HG03378 (cell line): ENCODE data around the gene NKX2-2.
"Not testable (repeated sequence)": the region's sequence is repeated elsewhere in the genome, so short reads cannot be mapped to it uniquely, and the experiment has no call there.

Source experiments
- ATAC-seq: cut with Tn5 transposase; IDR thresholded peaks from one replicate; pipeline ENCODE4 v1.9.1; 2021; ENCODE audit warnings: mild to moderate bottlenecking, moderate library complexity; ENCODE audit not compliant: unreplicated experiment

NKX2-2 gene

GRCh38 chr20:21509597-21510371 is 4.1 kb downstream of the NKX2-2 start:
- ATAC-seq = no peak

DNA sequence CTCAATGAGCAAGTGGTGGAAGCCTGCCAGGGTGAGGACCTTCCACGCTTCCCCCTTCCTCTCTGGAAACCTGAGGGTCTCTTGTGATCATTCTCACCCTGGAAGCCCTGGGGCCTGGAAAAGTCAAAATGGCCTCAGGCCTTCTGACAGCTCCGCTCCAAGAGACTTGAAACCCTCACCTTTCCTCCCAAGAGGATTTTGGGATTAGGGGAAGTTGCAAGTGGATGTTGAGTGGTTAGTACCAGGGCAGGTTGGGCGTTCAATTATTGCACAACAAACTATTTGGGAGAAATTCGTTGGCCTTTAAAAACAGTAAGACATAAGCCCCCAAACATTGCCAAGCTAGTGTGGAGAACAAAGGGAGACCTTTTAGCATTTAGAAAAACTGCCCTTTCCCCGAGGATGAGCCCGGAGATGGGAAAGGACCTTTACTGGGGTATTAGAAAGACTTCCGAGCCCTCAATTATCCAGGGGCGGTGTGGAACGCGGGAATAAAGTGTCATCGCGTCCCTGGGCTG is 4.7 kb downstream of the NKX2-2 start:
- no peak for ATAC-seq

DNA sequence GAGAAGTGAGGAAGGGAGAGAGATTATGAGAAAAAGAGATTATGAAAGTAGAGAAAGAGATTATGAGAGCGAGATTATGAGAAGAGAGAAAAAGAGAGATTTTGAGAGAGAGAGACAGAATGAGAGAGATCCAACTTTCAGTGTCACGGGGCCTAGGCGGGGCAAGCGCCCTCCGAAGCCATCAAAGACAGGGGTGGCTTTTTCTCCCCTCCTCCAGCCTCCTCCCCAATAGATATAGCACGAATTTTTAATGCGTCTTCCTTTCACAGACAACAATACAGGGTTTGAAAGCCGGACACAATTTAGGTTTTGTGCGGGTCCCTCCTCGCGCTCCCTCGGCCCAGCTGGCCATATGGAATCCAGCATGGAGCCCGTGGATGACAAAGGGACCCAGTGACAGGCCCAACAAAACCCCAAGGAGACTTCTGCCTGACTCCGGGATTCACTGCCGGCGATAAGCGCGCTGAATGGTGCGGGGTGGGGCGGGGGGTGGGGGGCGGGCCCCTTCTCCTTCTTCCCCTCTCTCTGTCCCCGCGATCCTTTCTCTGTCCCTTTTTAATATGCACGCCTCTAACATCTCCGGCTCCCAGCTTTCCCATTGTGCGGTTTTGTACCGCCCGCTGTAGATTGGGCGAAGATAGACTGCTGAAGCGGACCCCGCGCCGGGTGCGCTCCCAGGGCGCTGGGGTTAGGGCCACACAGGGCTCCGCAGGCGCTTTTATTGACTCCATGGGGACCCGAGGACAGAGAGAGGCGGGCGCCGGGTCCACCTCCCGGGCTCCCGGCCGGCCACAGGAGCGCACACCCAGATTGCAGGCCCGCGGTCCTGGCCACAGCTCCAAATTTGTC is 5.4 kb downstream of the NKX2-2 start:
- ATAC-seq = no peak

DNA sequence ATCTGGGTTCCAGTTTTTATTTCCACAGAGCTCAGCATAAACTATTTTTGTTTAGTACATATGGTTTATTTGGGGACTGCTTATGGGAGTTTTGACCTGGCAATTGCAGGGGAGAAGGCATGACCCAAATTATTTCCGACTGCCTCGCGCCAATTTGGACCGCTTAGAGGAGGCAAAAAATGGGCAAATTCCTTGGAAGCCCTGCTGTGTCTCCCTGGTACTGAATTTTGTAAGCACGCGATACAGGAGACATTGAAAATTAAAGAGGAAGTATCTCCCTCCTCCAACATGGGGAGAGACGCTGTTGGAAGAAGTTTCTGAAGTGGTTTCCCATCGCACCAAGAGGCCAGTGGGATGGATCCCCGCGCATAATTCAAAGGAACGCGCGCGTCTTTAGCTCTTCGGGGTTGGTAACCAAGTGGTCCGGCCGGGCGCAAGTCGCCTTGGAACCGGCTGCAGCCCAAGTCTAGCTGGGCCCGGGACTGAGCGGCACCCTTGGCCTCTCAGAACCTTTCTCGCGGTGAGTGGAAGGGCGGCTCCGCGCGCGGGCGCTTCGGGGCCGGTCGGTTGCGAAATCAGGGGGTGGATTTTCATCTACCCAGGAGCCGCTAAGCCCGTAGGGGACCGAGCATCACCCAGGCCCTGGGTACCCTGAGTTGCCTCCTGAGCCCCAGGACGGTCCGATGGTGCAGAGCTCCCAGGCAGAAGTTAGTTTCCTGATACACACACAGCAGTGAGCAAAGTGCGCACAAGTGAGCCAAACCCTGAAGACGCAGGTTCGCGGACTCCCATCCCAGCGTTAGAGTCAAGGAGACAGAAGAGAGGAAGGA is 6.2 kb downstream of the NKX2-2 start:
- ATAC-seq = no peak

DNA sequence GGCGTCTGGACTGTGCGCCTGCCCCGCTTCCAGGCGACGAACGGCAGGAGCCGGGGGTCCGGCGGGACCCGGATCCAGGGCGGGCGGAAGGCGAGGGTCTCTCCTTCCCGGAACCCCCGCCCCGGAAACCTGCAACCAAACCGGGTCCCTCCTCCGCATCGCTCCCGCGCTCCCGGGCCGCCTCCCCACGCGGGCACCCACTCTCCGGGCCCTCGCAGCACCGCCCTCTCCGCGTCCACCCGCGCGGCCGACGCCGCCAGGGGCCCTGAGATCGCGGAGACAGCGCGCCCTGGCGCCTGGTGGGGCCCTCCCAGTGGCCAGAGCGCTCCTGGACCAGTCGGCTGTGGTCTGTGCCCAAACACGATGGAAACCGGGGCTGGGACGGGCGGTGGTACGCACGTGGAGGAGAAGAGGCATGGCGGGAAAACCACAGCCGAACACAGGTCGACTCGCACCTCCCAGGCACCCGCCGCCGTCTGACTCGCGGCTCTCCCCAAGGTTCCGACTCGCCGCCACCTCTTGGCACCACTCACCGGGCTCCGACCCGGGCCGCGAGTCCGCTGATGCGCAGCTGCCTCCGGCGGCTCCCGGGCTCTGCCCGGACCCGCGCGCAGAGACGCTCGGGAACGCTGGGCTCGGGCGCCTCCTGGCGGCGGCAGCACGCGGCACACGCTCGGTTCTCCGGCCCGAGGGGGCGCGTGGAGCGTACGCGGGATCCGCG is 7.9 kb downstream of the NKX2-2 start:
- no peak for ATAC-seq

GRCh38 chr20:21505161-21505809 is 8.6 kb downstream of the NKX2-2 start:
- ATAC-seq = no peak

GRCh38 chr20:21504323-21504722 is 9.5 kb downstream of the NKX2-2 start:
- no peak for ATAC-seq

DNA sequence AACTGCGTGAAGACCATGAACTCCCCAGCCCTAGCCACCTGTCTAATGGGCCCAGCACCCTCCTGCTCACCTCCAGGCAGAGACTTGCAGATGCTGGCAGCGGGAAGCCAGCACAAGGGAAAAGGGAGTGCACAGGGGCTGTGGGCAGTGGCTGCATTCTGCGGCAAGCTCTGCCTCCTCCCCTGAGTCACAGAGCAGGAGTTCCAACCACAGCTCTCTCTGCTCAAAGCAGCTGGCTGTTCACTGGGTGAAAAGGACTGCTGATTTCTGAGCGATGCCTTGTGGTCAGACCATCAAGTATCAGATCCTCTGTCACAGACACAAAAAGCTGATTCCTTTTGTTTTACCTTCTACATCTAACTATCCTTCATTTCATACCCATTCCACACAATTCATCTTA is 10.5 kb downstream of the NKX2-2 start:
- ATAC-seq = peak; percentile 96

- no peak for ATAC-seq
These were observed 12.7 kb downstream of the NKX2-2 start for GRCh38 chr20:21501184-21501583.

DNA sequence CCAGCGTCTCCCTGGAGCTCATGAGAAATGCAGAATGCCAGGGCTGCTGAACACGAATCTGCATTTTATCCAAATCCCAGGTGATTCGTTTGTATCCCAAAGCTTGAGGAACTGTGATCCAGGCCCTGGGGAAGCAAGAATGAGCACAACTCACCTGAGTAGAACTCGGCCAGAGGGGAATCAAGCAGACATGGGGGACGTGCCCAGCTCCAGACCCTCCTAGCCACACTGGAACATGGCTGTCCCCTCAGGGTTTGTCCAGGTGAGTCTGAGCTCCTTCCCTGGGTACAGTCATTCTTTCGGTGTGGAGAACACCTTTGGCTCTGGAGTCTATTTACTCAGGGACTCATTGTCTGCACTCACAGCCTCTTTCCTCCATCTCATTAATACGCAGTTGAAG is 13.3 kb downstream of the NKX2-2 start:
- ATAC-seq = no peak

DNA sequence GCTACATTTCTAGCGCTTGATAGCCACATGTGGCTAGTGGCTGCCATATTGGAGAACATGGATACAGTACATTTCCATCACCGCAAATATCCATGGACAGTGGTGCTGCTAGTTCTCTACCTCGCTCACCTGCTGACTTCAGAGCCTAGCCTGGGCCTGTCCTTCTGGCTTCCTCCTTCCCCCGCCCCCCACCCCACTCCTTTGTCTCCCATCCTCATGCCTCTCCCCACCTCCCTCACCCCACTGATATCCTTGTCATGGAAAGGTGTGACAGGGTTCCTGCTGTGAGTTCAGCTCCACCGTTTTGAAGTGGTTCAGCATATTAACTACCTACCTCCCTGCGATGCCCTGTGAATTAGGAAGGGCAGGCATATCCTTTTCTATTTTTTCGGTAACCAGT is 14.2 kb downstream of the NKX2-2 start:
- ATAC-seq = no peak

DNA sequence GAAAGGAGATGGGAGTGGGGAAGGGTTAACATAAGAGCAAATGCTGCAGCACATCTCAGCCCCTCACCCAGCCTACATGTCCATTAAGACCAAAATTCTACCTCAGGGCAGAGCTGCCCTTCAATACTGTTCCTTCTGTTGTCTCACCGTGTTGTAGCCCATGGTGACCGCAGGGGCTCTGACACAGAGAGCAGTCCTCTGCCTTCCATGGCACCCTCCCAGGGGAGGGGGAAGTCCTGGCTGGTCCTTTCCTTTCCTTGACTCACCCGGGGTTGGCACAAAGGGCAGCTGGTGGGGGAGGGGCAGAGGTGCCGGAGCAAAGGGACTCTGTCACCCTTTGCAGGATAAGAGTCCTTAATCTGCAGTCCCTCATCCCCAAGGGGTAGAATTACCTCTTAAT is 15.2 kb downstream of the NKX2-2 start:
- no peak for ATAC-seq

DNA sequence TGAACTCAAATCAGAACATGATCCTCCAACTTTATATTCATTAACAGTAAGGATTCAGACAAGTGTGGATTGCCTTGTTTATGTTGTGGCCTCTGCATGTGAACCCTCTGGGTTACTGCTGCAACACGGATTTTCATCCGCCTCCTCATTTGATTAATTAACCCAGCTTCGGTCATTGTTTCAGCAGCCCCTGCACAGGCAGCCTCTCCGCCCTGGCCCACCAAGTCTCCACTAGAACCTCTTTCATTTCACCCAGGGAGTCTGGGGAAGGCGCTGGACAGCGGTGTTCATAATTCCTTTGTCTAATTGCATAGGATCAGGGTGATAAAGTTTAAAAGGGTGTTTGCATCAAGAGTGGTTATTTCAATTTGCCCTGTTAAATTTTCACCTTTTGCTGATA is 15.7 kb downstream of the NKX2-2 start:
- ATAC-seq = no peak

DNA sequence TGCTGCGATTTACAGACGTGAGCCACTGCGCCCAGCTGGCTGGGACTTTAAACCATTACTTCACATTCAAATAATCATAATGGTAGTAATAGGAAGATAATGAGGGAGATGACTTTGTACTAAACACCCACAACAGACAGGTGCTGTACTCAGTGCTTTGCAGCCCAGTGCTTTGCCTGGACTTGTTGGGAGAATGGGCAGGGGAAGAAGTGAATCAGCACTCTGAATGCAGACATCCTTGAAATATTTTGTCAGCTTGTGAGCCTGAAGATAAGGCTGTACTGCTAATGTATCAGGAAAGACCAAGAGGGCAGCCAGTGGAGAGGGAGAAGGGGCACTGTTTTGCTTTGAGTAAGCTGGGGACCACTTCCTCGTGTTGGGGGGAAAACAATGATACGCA is 17.4 kb downstream of the NKX2-2 start:
- no peak for ATAC-seq

DNA sequence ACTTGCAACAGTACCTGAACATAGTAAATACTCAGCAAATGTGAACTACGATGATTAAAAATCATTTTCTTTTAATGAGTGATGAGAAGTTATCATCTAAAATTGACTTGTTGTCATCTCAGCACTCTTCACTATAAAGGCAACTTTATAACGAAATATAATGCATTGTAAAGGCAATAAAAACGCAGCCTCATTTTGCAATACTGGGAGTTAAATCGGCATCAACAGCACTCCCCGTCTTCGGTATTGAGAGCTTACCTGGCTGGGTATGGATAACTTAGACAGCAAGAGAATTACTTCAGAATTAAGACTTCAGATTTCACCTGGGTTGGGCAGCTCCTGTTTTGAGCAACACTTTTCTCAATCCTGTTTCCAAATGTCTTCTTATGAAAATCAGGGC is 20.8 kb downstream of the NKX2-2 start:
- ATAC-seq = no peak

DNA sequence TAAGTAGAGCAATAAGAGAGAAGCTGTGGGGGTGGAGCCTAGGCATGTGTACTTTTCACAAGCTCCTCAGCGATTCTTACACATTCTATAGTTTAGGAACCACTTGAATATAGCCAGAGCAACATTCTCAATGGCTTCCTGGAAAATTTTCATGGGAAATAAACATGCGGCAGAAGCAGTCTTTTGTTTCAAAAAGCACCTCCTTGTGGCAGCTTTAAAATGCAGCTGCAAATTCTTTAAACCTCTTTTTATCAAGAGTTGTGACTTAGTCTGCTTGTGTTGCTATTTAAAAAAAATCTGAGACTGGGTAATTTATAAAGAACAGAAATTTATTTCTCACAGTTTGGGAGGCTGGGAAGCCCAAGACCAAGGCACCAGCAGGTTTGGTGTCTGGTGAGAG is 23.8 kb downstream of the NKX2-2 start:
- no peak for ATAC-seq

DNA sequence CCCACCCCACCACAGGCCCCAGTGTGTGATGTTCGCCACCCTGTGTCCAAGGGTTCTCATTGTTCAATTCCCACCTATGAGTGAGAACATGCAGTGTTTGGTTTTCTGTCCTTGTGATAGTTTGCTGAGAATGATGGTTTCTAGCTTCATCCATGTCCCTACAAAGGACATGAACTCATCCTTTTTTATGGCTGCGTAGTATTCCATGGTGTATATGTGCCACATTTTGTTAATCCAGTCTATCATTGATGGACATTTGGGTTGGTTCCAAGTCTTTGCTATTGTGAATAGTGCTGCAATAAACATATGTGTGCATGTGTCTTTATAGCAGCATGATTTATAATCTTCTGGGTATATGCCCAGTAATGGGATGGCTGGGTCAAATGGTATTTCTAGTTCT is 33.7 kb downstream of the NKX2-2 start:
- ATAC-seq = not testable (repeated sequence)

- ATAC-seq = no peak
These were observed 48.1 kb downstream of the NKX2-2 start for GRCh38 chr20:21465799-21466198.

GRCh38 chr20:21464916-21465315 is 48.9 kb downstream of the NKX2-2 start:
- ATAC-seq = no peak
